Fibroblast of skin of left quadriceps (primary cell): ENCODE results near the gene TENT4B.

Experiments used
- DNase-seq, 2 experiments: peaks; one replicate each; pipeline ENCODE4 v3.0.0-alpha.2; 2013; ENCODE audit warnings: low read depth in 2 of 2

Gene TENT4B

DNA sequence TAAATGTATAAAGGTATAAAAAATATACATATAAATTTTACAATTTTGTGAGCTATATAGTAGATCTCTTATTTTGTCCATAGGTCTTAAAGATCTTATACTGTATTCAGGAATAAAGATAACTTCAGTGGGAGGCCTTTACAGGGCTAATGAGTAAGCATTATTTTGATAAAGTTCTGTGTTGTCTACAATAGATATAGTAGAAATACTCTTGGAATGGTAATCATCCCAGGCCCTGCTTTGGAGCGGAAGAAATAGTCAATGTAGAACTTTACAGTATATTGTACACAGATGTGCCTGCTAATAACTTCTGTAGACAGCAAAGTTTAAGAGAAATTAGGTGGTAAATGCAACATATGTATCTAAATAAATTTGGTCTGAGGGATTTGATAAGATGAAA is 42.6 kb downstream of the TENT4B start:
- DNase-seq: no peak

DNA sequence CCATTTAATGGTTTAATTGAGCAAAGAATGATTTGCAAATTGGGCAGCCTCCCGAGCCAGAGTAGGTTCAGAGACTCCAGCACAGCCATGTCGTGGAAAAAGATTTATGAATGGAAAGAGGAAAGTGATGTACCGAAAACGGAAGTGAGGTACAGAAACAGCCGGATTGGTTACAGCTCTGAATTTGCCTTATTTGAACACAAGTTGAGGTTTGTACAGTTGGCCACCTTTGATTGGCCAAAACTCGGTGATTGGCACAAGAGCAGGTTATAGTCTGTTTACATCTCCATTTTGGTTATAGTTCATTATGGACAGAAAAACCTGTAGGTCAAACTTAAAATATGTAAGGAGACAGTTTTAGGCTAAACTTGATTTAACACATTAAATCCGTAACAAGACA is 44.5 kb downstream of the TENT4B start:
- DNase-seq: no peak

DNA sequence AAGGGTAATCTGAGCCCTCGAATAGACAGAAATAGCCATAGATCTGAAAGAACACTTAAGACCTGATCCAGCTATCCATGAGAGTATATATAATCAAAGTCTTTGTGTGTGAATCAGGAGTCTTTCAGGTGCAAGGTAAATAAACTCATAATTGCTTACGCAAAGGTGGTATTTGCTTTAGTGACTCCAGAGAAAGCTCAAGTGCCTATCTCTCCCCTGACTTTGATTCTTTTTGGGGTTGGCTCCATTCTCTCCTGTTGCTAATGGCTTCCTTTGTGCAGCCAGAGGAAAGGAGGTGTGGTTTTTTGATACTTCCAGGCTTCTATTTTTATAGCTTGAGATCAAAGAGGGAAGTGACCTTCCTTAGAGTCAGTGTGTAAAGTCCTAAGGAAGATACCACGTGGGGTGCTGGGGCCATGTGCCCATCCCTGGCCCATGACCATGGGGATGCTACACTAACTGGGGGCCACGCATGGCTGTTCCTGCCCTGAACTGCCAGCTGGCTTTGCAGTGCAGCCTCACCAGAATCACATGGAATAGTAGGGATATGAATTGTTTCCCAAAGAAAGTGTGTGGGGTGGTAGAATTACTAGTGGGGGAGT is 45.8 kb downstream of the TENT4B start:
- no peak for DNase-seq

DNA sequence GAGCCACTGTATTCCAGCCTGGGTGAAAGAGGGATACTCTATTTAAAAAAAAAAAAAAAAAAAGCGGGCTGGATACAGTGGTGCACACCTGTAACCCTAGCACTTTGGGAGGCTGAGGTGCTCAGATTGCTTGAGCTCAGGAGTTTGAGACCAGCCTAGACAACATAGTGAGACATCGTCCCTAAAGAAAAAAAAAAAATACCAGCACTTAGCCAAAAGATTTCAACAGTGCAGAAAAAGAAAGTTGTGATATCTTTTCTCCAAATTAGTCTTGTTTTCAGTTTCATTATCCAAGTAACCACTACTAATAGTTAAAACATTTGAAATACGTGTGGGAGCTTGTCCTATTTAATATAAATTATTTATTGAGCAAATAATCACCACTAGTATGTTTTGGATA is 48.7 kb downstream of the TENT4B start:
- no peak for DNase-seq

DNA sequence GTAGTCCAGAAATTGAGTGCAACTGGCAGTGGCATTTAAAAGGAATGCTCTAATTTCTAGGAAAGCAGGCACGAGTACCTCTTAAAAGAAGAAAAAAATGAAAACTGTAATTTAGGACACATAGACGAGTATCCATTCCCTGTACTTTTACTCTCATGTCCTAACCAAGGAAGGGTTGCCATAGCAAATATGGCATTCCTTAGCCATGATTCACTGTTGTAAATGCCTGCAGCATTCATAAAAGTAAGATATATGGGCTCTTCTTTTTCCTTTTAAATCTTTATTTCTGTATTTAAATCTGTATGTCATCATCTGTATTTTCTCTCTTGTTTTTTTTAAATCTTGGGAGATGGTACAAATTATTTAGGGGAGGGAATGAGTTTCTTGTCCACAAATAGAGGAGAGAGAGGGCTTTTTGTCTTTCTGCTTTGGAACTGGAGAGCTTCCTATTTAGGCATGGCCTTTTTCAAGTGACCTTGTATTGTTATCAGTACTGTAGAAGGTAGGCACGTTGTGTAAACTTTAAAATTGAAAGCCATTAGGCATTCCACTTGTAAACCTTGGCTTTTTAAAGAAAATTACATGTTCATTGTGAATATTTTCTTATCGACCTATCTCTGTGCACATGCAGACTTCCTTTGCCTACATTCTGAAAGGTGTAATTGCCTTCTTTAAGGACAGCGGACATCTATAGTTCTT is 50.0 kb downstream of the TENT4B start:
- DNase-seq: peak; percentile 92 to 95

DNA sequence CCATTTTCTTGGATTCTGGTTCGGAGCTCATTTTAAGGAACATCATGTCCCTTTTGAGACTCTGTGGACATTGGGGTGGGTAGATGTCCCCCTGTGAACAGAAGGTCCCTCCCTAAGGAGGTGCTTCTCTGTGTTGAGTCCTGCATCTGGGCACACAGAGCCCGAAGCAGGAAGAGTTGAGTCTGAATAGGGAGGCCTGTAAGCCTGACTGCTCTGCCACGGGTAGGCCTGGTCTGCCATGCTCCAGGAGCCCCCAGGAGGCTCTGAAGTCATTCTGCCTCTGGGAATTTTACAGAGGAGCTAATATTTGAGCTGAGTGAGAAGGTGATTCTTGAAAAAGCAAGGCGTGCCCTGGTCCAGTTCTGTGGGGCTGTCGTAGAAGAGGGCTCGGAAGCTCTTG is 50.6 kb downstream of the TENT4B start:
- DNase-seq: no peak

DNA sequence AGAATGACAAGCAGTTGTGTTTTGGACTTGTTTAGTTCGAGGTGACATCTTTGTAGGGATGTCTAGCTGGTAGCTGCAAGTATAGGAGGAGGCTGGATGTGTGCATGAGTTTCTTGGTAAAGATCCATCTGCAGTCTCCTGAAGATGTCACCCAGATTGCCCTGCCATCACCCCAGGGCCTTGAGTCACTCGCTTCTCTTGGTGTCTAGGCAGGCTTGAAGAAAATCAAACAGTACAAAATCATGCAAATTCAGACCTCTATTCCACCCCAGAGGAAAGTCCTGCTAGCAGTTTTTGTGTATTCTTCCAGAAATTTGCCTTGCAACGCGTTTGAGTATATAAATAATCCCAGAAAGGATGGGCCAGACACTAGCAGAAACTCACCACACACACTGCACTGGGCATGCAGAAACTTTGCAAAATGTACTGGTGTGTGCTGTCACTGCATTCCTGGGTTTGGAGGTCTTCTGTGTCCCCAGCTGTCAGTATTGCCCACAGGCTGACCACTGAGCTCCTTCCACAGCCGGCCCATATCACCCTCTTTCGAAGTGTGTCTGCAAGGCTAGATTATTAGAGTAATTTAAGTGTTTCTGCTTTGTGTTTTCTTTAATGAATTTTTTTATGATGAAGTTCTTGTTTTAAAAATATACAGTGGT is 51.5 kb downstream of the TENT4B start:
- DNase-seq: no peak

DNA sequence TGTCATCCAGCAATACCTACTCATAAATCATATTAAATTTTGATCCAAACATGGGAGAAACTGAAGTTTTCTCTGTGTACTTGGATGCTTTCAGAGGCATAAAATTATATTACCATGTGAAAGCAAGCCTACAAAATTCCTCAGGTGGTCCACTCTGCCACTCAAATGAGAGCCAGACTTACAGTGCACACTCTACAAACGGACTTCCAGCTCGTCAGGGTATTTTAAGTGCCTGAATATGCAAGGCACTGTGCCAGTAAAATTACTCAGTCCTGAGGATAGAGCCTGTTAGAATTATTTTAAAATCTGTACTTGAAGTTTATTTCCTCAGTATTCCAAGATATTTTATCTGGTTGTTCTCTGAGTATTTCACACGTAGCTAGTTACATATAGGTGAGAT is 54.5 kb downstream of the TENT4B start:
- no peak for DNase-seq

DNA sequence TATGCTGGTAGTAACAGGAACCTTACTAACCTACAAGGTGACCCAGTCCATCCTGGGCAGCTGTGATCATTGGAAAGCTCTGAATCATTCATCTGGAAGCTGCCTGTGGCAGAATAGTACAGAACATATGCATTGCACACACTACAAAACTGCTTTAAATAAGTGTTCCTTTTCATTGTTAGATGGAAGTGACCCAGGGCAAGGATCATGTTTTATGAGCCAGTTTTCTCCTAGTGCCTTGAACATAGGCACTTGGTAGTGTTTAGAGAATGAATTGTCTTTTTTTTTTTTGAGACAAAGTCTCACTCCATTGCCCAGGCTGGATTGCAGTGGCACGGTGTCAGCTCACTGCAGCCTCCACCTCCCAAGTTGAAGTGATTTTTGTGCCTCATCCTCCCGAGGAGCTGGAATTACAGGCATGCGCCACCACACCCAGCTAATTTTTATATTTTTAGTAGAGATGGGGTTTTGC is 55.4 kb downstream of the TENT4B start:
- DNase-seq: no peak

DNA sequence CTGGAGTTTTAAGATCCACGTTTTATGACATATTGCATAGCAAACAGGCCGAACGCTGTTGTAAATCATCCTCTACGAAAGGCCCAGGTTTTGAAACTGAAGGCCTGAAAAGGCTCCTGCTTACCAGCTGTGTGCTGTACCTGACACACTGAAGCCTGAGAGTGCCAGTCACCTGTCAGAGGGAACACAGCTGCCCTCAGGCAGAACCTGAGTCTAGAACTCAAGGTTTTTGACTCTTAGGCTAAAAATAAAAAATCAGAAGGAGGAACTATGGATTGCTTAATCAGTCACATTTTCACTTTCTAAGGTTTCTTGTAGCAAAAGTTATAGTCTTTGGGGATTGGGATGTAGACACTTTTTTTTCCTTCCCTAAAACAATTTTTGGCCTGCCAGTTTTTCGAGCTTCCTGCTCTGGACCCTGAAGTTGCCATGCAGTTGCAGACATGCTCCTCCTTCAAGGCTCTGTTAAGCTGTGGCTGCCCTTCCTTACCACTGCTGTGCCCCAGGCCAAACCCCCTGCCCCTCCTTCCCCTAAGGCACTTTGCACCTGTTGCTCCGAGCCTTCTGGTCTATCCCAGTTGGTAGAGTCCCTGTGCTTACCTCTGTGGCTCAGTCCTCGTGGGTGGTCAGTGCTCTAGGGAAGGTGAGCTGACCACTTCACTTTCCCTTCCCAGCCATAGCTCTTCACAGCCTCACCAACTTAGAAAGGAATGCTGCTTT is 56.6 kb downstream of the TENT4B start:
- no peak for DNase-seq

DNA sequence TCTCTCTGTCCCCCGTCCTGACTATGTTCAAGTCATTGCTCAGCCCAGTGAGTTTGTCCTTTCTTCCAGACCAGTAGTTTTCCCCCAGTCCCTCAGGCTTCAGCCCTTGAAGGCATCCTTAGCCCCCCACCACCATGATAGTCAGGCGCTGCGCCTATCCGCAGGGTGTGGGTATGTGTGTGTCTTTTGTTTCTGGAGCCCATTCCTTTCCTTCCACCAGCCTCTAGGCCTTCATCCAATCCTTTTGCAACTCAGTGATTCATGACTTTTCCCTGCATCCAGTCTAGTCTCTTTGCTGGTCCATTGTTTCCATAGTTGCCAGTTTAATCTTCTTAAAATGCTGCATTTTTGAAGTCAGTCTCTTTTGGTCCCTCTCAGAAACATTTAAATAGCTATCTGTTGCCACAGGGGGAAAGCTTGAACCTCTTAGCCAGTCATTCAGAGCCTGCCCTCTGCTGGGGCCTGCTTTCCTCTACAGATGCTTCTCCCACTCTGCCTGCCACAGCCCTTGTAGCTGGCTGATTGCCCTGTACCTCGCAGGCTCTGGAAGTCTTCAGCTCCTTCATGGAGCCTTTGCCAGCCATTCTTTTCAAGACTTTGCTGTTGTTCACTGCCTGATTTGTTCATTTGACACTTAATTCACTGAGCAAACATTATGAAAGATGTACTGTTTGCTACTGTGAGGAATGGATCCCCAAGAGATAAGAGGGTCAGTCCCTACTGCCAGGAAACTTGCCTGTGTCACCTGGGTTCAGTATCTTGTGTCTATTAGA is 57.3 kb downstream of the TENT4B start:
- DNase-seq: peak; percentile 76 to 77

DNA sequence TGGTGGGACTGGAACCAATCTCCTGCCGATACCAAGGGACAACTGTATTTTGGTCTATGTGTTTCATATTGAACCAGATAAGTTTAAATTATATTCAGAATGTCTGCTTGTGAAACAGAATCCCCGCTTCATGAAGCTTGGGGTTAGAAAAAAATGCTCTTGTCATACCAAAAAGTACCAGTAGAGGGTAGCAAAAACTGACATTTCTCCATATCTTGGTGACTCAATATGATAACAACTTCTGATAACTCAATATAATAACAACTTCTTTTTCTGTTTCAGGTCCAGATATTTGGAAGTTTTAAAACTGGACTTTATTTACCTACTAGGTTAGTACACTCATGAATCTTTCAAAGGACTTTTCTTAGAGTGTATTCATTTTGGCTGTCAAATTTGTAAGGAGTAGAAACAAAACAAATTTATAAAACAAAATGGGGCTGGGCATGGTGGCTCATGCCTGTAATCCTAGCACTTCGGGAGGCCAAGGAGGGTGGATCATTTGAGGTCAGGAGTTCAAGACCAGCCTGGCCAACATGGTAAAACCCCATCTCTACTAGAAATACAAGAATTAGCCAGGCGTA is 60.9 kb downstream of the TENT4B start:
- no peak for DNase-seq

DNA sequence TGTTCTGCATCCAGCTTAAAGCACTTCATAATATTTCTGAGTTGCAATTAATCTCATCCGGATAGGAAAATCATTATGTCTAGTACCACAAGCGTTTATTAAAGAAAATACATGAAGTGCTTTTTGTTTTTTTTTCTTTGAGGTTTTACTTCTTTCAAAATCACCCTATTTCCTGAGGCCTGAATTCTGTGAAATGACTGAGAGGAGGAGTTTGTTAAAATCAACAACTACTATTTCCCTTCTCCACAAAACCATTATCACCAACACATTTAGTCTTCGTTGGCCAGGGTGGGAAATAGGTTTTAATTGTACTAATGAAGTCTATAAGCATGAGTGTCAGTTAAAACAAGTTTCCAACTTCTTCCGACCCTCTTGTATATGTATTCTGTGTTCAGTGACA is 62.6 kb downstream of the TENT4B start:
- DNase-seq: no peak

DNA sequence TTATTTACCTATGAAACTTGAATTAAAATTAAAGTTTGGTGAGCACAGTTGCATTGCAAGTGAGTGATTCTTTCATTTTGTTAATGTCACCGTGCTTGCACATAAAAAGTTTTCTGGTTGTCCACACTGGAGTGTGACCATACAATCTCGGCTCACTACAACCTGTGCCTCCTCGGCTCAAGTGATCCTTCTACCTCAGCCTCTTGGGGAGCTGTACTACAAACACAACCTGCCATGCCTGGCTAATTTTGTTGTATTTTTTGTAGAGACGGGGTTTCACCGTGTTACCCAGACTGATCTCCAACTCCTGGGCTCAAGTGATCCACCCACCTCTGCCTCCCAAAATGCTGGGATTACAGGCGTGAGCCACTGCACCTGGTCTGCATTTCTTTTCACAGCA is 63.1 kb downstream of the TENT4B start:
- no peak for DNase-seq

DNA sequence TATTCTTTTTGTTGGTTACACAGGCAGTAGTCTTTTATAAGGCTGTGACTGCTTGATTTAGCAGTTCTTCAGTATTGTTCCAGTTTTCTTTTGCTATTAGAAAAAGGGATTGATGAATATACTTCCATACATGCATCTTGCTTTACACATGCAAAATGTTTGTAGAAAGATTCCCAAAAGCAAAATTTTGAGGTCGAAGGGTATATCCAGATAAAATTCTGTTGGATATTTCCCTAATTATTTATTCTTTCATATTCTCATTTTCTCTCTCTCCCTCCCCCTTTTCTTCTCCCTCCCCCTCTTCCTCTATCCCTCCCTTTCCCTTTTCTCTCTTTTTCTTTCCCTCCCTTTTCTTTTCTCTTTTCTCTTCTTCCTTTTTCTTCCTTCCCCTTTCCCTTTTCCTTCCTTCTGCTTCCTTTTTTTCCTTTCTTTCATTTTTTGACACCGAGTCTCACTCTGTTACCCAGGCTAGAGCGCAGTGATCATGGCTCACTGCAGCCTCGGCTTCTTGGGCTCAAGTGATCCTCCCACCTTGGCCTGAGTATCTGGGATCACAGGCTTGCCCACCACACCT is 66.4 kb downstream of the TENT4B start:
- DNase-seq: no peak

DNA sequence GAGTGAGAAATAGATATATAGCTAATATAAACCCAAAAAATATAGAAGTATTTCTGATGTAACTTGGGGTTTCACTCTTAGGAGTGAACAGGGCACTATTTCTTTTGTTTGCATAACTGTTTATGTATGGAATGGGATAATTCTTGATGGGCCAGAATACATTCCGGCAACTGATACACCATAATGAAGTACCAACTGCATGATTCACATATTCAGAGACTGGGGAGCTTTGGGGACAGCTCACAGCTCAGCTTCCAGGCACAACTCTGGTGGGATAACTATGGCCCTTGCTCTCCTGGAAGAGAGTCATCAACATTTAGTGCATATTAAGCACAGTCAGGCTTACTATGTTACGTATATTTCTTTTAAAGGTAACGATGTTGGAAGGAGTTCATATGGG is 71.2 kb downstream of the TENT4B start:
- DNase-seq: no peak

DNA sequence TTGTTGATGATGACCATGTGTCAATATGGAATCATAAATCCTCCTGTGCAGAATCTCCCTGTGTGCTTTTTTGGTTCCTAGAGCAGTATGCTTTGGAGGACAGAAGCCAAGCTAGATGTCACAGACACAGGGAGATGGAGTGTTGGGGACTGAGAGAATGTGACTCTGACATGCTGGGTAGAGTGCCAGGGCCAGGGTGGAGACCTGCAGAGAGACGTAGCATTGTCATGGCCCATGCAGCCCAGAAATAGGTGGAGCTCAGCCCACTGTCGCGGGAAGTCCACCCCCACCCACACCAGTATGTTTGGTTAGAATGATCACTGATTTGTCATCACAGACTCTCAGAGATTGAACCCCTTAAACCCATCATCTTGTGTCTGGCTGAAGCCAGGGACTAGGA is 74.0 kb downstream of the TENT4B start:
- no peak for DNase-seq

DNA sequence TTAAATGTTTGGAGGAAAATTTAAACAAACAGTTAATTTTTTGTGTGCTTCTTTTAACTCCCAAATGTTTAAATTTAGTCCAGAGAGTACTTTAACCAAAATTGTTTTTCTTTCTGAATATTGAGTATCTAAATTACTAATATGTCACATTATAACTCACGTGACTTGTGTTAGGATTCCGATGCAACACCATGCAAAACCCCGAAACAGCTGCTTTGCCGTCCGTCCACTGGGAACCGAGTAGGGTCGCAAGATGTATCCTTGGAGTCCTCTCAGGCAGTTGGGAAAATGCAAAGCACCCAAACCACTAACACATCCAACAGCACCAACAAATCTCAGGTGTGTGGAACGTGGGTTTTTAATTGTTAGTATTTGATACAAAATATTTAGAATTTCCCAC is 74.6 kb downstream of the TENT4B start:
- DNase-seq: no peak

DNA sequence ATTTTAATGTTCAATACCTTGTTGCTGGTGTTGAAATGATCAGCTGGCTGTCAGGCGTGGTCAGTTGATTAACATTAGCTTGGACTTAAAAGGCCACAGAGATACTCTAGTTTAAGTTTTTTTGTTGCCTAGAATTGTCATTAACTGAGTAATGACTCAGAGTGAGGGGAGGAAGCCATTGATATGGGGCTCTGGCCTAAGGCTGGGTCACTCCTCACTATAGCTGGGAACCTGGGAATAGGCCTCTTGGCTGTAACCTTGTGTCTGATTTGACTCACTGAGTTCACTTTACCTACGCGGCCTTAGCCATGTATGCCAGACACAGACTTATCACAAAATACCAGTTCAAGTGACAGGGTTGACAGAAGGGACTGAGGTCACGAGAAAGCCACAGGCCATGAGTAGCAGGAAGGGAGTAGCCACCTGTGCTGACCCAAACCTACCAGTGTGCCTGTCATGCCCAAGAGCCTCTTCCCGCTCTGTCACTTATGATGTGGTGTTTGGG is 75.3 kb downstream of the TENT4B start:
- no peak for DNase-seq

DNA sequence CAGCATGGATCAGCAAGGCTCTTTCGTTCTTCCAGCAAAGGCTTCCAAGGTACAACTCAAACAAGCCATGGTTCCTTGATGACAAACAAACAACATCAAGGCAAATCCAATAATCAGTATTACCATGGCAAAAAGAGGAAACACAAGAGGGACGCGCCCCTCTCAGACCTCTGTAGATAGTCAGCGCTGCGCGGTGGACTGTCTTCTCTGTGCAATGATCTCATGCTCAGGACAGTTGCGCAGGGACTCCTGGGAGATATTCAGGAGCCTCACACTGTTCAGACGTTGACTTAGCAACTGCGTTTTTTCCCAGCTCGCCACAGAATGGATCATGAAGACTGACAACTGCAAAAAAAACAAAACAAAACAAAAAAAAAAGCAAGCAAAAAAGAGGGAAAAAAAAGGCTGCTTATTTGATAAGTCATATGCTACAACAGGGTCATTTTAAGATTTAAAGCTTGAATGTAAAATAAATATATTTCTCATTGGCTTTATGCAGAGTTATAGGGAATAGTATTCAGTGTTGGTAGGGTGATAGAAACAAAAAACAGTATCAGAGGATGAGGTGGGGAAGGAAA is 76.1 kb downstream of the TENT4B start:
- DNase-seq: no peak
